Endothelial cell of umbilical vein (primary cell): ENCODE data around the gene MGAT5. TPM values are rescaled to one million over a fixed set of nuclear protein-coding genes. Genes with fewer than 3 reads are reported as not detected.

Source experiments
- BruUV-seq: library from RNA; stranded (reverse); fragments of 400-500 nt; replicated peaks from 2 replicates; lab custom pipeline; 2021; lab: Mats Ljungman, UMichigan
- CTCF ChIA-PET: fragments of 300-600, 350-600 bp; sonication (Branson Sonifier 250); formaldehyde crosslinking; loops from one replicate; lab custom pipeline; 2021; ENCODE audit warnings: antibody characterized with exemption, inconsistent platforms; lab: Charles Lee
- POLR2A ChIA-PET: fragments of 300-600, 350-600 bp; sonication (Branson Sonifier 250); formaldehyde crosslinking; loops from one replicate; lab custom pipeline; 2021; ENCODE audit warnings: antibody characterized with exemption, inconsistent platforms; lab: Charles Lee
- DNase-seq: peaks from one replicate; pipeline ENCODE4 v3.0.0-alpha.2; 2011; ENCODE audit warnings: low read depth, low spot score
- FAIRE-seq: peaks from 2 replicates; lab custom pipeline; 2011; peaks lifted over from hg19 to GRCh38; lab: Jason Lieb, UNC
- H2AFZ ChIP-seq: 2 replicates; pipeline ENCODE4 v1.6.0; 2012; ENCODE audit warnings: low read depth, low read length, control low read depth, inconsistent platforms
- H3K27ac ChIP-seq: 2 replicates; pipeline ENCODE4 v1.5.1; 2011; ENCODE audit warnings: low read depth, mild to moderate bottlenecking, control low read depth, low read length, moderate library complexity; ENCODE audit not compliant: insufficient read depth
- H3K27me3 ChIP-seq, 2 experiments: 2 replicates each; pipeline versions ENCODE4 v1.6.0 to v1.6.1; 2011; ENCODE audit warnings: low read length in 2 of 2, mixed read lengths in 1 of 2; ENCODE audit not compliant: control insufficient read depth in 2 of 2, insufficient read depth in 2 of 2
- H3K36me3 ChIP-seq, 2 experiments: 2 replicates in 1 of 2; 3 replicates in 1 of 2; pipeline ENCODE4 v1.5.1; 2011; ENCODE audit warnings: low read length in 2 of 2, mild to moderate bottlenecking in 1 of 2, moderate library complexity in 1 of 2; ENCODE audit not compliant: control insufficient read depth in 2 of 2, insufficient read depth in 2 of 2; ENCODE audit errors: extremely low read depth in 1 of 2
- H3K4me1 ChIP-seq: 3 replicates; pipeline ENCODE4 v1.5.1; 2011; ENCODE audit warnings: mild to moderate bottlenecking, low read length; ENCODE audit not compliant: control insufficient read depth, insufficient read depth; ENCODE audit errors: extremely low read depth
- H3K4me2 ChIP-seq: 2 replicates; pipeline ENCODE4 v1.6.1; 2011; ENCODE audit warnings: low read length, control low read depth, mixed read lengths; ENCODE audit not compliant: insufficient read depth
- H3K4me3 ChIP-seq, 3 experiments: fragments of 200-600 bp in 1 of 3; sonication (generic), shearing (Covaris generic) in 1 of 3; replicated peaks in 1 of 3; 2 replicates each; pipeline ENCODE4 v1.5.1; 2011 to 2016; ENCODE audit warnings: control low read depth in 3 of 3, low read length in 3 of 3, mild to moderate bottlenecking in 2 of 3, inconsistent platforms in 1 of 3, low read depth in 1 of 3, moderate library complexity in 1 of 3; ENCODE audit not compliant: insufficient read depth in 1 of 3
- H3K79me2 ChIP-seq: 2 replicates; pipeline ENCODE4 v1.6.0; 2012; ENCODE audit warnings: low read length, inconsistent platforms; ENCODE audit not compliant: control insufficient read depth, insufficient read depth
- H3K9ac ChIP-seq: replicated peaks from 2 replicates; pipeline ENCODE3; 2011; ENCODE audit warnings: low read length, control low read depth; ENCODE audit not compliant: insufficient read depth; ENCODE audit errors: extremely low read depth
- H3K9me1 ChIP-seq: replicated peaks from 3 replicates; pipeline ENCODE4 v1.6.0; 2011; ENCODE audit warnings: mild to moderate bottlenecking, low read length; ENCODE audit not compliant: control insufficient read depth, insufficient read depth; ENCODE audit errors: extremely low read depth
- H3K9me3 ChIP-seq: replicated peaks from 2 replicates; pipeline ENCODE4 v1.5.1; 2012; ENCODE audit warnings: low read length, inconsistent platforms; ENCODE audit not compliant: control insufficient read depth, insufficient read depth
- H4K20me1 ChIP-seq: replicated peaks from 2 replicates; pipeline ENCODE3; 2011; ENCODE audit warnings: mild to moderate bottlenecking, low read length; ENCODE audit not compliant: control insufficient read depth, insufficient read depth; ENCODE audit errors: extremely low read depth
- CTCF ChIP-seq, 2 donors: IDR thresholded peaks; 1 replicate in 1 of 2; 2 replicates in 1 of 2; pipeline ENCODE4 v1.5.1; 2011; ENCODE audit warnings: low read length in 2 of 2, mild to moderate bottlenecking in 2 of 2, moderate library complexity in 2 of 2, control low read depth in 1 of 2, inconsistent platforms in 1 of 2, low read depth in 1 of 2; ENCODE audit not compliant: insufficient read depth in 1 of 2; ENCODE audit errors: extremely low read depth in 1 of 2
- EZH2 ChIP-seq: IDR thresholded peaks from 2 replicates; pipeline ENCODE4 v1.6.1; 2012; ENCODE audit warnings: borderline replicate concordance, low read depth, mild to moderate bottlenecking, moderate library complexity, low read length, inconsistent platforms; ENCODE audit not compliant: severe bottlenecking
- FOS ChIP-seq: IDR thresholded peaks from 2 replicates; pipeline ENCODE4 v1.6.1; 2011; ENCODE audit warnings: mild to moderate bottlenecking, low read length, moderate library complexity, borderline replicate concordance; ENCODE audit not compliant: insufficient read depth
- GATA2 ChIP-seq: IDR thresholded peaks from 2 replicates; pipeline ENCODE4 v1.7.0; 2011; ENCODE audit warnings: low read depth, mild to moderate bottlenecking, moderate library complexity, mixed read lengths, low read length; ENCODE audit not compliant: insufficient read length, insufficient read depth
- JUN ChIP-seq: IDR thresholded peaks from 2 replicates; pipeline ENCODE4 v1.6.1; 2011; ENCODE audit warnings: borderline replicate concordance, low read depth; ENCODE audit not compliant: insufficient read length, insufficient read depth
- MYC ChIP-seq: IDR thresholded peaks from one replicate; pipeline ENCODE4 v1.6.1; 2011; ENCODE audit warnings: mild to moderate bottlenecking, low read depth, low read length
- dilution Hi-C: fragments of 300-500 bp; cut with MboI; formaldehyde crosslinking; loops from one replicate; pipeline ENCODE4 v1.15.0; 2019; ENCODE audit warnings: low sequenced_read_pairs; ENCODE audit not compliant: extremely low pct_ligation_motif_present
- intact Hi-C: fragments of 100-400 bp; cut with micrococcal nuclease; formaldehyde crosslinking; loops from one replicate; pipeline ENCODE4 v1.10.0; 2022
- polyA plus RNA-seq, 4 experiments: library from polyadenylated mRNA; depleted of rRNA in 3 of 4; stranded (reverse) in 3 of 4; unstranded in 1 of 4; fragments of >200 nt; gene quantifications; 2 replicates each; pipeline versions ENCODE4 v1.2.1 to v1.2.3, GENCODE V29; 2011 to 2012; ENCODE audit warnings: missing spikeins in 1 of 4
- total RNA-seq: library from RNA; stranded (reverse); gene quantifications from 2 replicates; pipeline ENCODE4 v1.2.3, GENCODE V29; 2021

MGAT5 gene
- total and polyA plus RNA-seq, 2 donors (not counting 3 experiments of a cell fraction or from before 2014, with no cell fraction given): 17.7 to 84.1 TPM

- Histone ChIP-seq H3K4me1 (peaks cover 5% of the 10 kb centered on the region), H3K9me1 (no peaks in the 10 kb centered on the region), H3K4me3 (no peak overlapping the region), H3K79me2 (no peaks in the 10 kb centered on the region), H3K27ac (no peak overlapping the region), H4K20me1 (no peaks in the 10 kb centered on the region), H3K27me3 (no peaks in the 10 kb centered on the region), H3K9me3 (no peaks in the 10 kb centered on the region), H2AFZ (no peak overlapping the region), H3K36me3 (no peaks in the 10 kb centered on the region), H3K9ac (no peak overlapping the region), H3K4me2 (no peak overlapping the region)
- ChIA-PET POLR2A (no interaction called here), CTCF (interaction anchor here (2.4 to 3.0 kb wide), 2 partner anchors 12 to 436 kb away, joined by 22 to 33 read pairs; no protein-coding TSS in a partner anchor)
- TF ChIP-seq GATA2: no peak
- TF ChIP-seq JUN: no peak
- FAIRE-seq (no peak), DNase-seq (no peak)
- dilution Hi-C loops: no loop called here
- BruUV-seq: no TSS peak
- intact Hi-C loops: no loop called here
These were observed 208.4 kb downstream of the MGAT5 start for GRCh38 chr2:134462275-134462674.

GRCh38 chr2:134462791-134463698 lies 209.2 kb downstream of the MGAT5 start:
- Histone ChIP-seq H3K27ac (no peak overlapping the region), H4K20me1 (no peaks in the 10 kb centered on the region), H3K36me3 (no peaks in the 10 kb centered on the region), H2AFZ (no peak overlapping the region), H3K4me2 (no peak overlapping the region), H3K9me1 (no peaks in the 10 kb centered on the region), H3K4me3 (no peak overlapping the region), H3K9ac (no peak overlapping the region), H3K27me3 (no peaks in the 10 kb centered on the region), H3K4me1 (peaks cover under 1% of the 10 kb centered on the region), H3K79me2 (no peaks in the 10 kb centered on the region), H3K9me3 (no peaks in the 10 kb centered on the region)
- TF ChIP-seq FOS (no peak), CTCF (IDR thresholded peaks at IDR 0.05; ENCODE audit: extremely low read depth in 1 of 2, insufficient read depth in 1 of 2, low read depth in 1 of 2, low read length in 2 of 2) (no peak), MYC (no peak), JUN (no peak), EZH2 (no peak)
- FAIRE-seq (no peak), DNase-seq (no peak)
- BruUV-seq: no TSS peak
- intact Hi-C loops (no loop called here), dilution Hi-C loops (no loop called here)
- ChIA-PET CTCF (no interaction called here), POLR2A (no interaction called here)
